Smooth muscle cell (in vitro differentiated cells): ENCODE data around the gene KNDC1. TPM values are rescaled to one million over a fixed set of nuclear protein-coding genes. Genes with fewer than 3 reads are reported as not detected.

ENCODE experiments used
- DNase-seq: peaks from one replicate; lab custom pipeline; 2025; ENCODE audit not compliant: unreplicated experiment; lab: John Stamatoyannopoulos, UW
- H2AFZ ChIP-seq: fragments of 200-600 bp; sonication (generic); 2 replicates; pipeline ENCODE4 v1.6.0; 2016; ENCODE audit warnings: antibody characterized with exemption, low read depth, mild to moderate bottlenecking
- H3F3A ChIP-seq: fragments of 200-600 bp; sonication (generic); 2 replicates; pipeline ENCODE4 v1.6.0; 2017; ENCODE audit warnings: antibody characterized with exemption, low read depth
- H3K27ac ChIP-seq: fragments of 200-600 bp; sonication (generic); 2 replicates; pipeline ENCODE4 v1.5.1; 2016; ENCODE audit warnings: low read depth, mild to moderate bottlenecking
- H3K27me3 ChIP-seq: fragments of 200-600 bp; sonication (generic); 2 replicates; pipeline ENCODE4 v1.6.1; 2016; ENCODE audit warnings: low read depth, mild to moderate bottlenecking
- H3K36me3 ChIP-seq: fragments of 200-600 bp; sonication (generic); 2 replicates; pipeline ENCODE4 v1.5.1; 2016; ENCODE audit warnings: low read depth
- H3K4me1 ChIP-seq: fragments of 200-600 bp; sonication (generic); 2 replicates; pipeline ENCODE4 v1.5.1; 2016; ENCODE audit warnings: low read depth
- H3K4me2 ChIP-seq: fragments of 200-600 bp; sonication (generic); 2 replicates; pipeline ENCODE4 v1.6.0; 2016; ENCODE audit warnings: mild to moderate bottlenecking
- H3K4me3 ChIP-seq: fragments of 200-600 bp; sonication (generic); 2 replicates; pipeline ENCODE4 v1.5.1; 2016; ENCODE audit warnings: mild to moderate bottlenecking
- H3K79me2 ChIP-seq: fragments of 200-600 bp; sonication (generic); 2 replicates; pipeline ENCODE4 v1.6.0; 2016; ENCODE audit warnings: low read depth, mild to moderate bottlenecking
- H3K9ac ChIP-seq: fragments of 200-600 bp; sonication (generic); 2 replicates; pipeline ENCODE4 v1.6.0; 2016; ENCODE audit warnings: low read depth
- H3K9me3 ChIP-seq: fragments of 200-600 bp; sonication (generic); replicated peaks from 2 replicates; pipeline ENCODE4 v1.5.1; 2016; ENCODE audit warnings: low read depth
- H4K20me1 ChIP-seq: fragments of 200-600 bp; sonication (generic); 2 replicates; pipeline ENCODE4 v1.6.0; 2016; ENCODE audit warnings: low read depth
- CTCF ChIP-seq: fragments of 200-600 bp; sonication (generic); IDR thresholded peaks from 2 replicates; pipeline ENCODE4 v1.5.1; 2017; ENCODE audit warnings: borderline replicate concordance, mild to moderate bottlenecking, antibody characterized with exemption; ENCODE audit not compliant: insufficient read depth, poor library complexity, severe bottlenecking
- WGBS: methylation state at CpG from one replicate; pipeline ENCODE4 v1.1.7; 2016; ENCODE audit warnings: low lambda C conversion rate; 5-methylcytosine and 5-hydroxymethylcytosine counted together
- polyA plus RNA-seq: library from polyadenylated mRNA; unstranded; fragments of >200 nt; fragmentation: Nextera tagmentation; extraction: Ambion mirVana; gene quantifications from 2 replicates; pipeline ENCODE4 v1.2.1, GENCODE V29; 2016
- total RNA-seq: library from RNA; depleted of rRNA; stranded (reverse); fragments of >200 nt; gene quantifications from 2 replicates; pipeline ENCODE4 v1.2.3, GENCODE V29; 2014

KNDC1 gene
- total and polyA plus RNA-seq, 2 experiments from 2014 or later, result 2.3 to 3.1 TPM

- no peak overlapping the region for H3K9ac ChIP-seq
- 89% methylated on average over 19 of the region's 19 CpGs for WGBS
- no peaks in the 10 kb centered on the region for H4K20me1 ChIP-seq
- no peaks in the 10 kb centered on the region for H3K27me3 ChIP-seq
- H3K4me1 ChIP-seq, result no peaks in the 10 kb centered on the region
- no peaks in the 10 kb centered on the region for H3K79me2 ChIP-seq
- no peak overlapping the region for H3K27ac ChIP-seq
- H3K4me3 ChIP-seq, result no peak overlapping the region
- DNase-seq, result no peak
- TF ChIP-seq CTCF, result no peak
- H3K36me3 ChIP-seq, result no peaks in the 10 kb centered on the region
- H3K9me3 ChIP-seq, result no peaks in the 10 kb centered on the region
- H2AFZ ChIP-seq, result no peak overlapping the region
- H3F3A ChIP-seq, result no peaks in the 10 kb centered on the region
- no peak overlapping the region for H3K4me2 ChIP-seq
Measured at GRCh38 chr10:133195096-133195495, 35.1 kb downstream of the KNDC1 start.

- Histone ChIP-seq H3K36me3 (no peaks in the 10 kb centered on the region), H3K27me3 (no peaks in the 10 kb centered on the region), H4K20me1 (no peaks in the 10 kb centered on the region), H2AFZ (no peak overlapping the region), H3K27ac (no peak overlapping the region), H3K9ac (no peak overlapping the region), H3K9me3 (no peaks in the 10 kb centered on the region), H3F3A (no peaks in the 10 kb centered on the region), H3K4me1 (no peaks in the 10 kb centered on the region), H3K4me2 (no peak overlapping the region), H3K79me2 (no peaks in the 10 kb centered on the region), H3K4me3 (no peak overlapping the region)
- WGBS, result 98% methylated on average over 23 of the region's 23 CpGs
- TF ChIP-seq CTCF, result no peak
- DNase-seq, result no peak
Measured at GRCh38 chr10:133195611-133196010, 35.6 kb downstream of the KNDC1 start.

- no peaks in the 10 kb centered on the region for H4K20me1 ChIP-seq
- no peaks in the 10 kb centered on the region for H3F3A ChIP-seq
- no peaks in the 10 kb centered on the region for H3K36me3 ChIP-seq
- TF ChIP-seq CTCF, result no peak
- no peaks in the 10 kb centered on the region for H3K9me3 ChIP-seq
- no peaks in the 10 kb centered on the region for H3K79me2 ChIP-seq
- H3K4me2 ChIP-seq, result no peak overlapping the region
- no peaks in the 10 kb centered on the region for H3K27me3 ChIP-seq
- no peaks in the 10 kb centered on the region for H3K4me1 ChIP-seq
- H2AFZ ChIP-seq, result no peak overlapping the region
- H3K9ac ChIP-seq, result no peak overlapping the region
- H3K27ac ChIP-seq, result no peak overlapping the region
- 69% methylated on average over 23 of the region's 24 CpGs for WGBS
- no peak for DNase-seq
- H3K4me3 ChIP-seq, result no peak overlapping the region
Measured at GRCh38 chr10:133196221-133196915, 36.3 kb downstream of the KNDC1 start.

GRCh38 chr10:133196936-133197758 is 37.1 kb downstream of the KNDC1 start:
- no peaks in the 10 kb centered on the region for H3K36me3 ChIP-seq
- H2AFZ ChIP-seq, result no peak overlapping the region
- H3K4me1 ChIP-seq, result no peaks in the 10 kb centered on the region
- no peaks in the 10 kb centered on the region for H4K20me1 ChIP-seq
- no peaks in the 10 kb centered on the region for H3K9me3 ChIP-seq
- no peak overlapping the region for H3K4me3 ChIP-seq
- H3K9ac ChIP-seq, result no peak overlapping the region
- no peak overlapping the region for H3K4me2 ChIP-seq
- no peak for DNase-seq
- no peaks in the 10 kb centered on the region for H3K27me3 ChIP-seq
- 90% methylated on average over 40 of the region's 40 CpGs for WGBS
- no peaks in the 10 kb centered on the region for H3F3A ChIP-seq
- no peaks in the 10 kb centered on the region for H3K79me2 ChIP-seq
- H3K27ac ChIP-seq, result no peak overlapping the region
- TF ChIP-seq CTCF, result no peak
